Ovary (tissue), 9 donors: Measurements from ENCODE around the gene GYG2. TPM values are rescaled to one million over a fixed set of nuclear protein-coding genes. Genes with fewer than 3 reads are reported as not detected.
"Not testable (repeated sequence)": the region's sequence is repeated elsewhere in the genome, so short reads cannot be mapped to it uniquely, and the experiment has no call there.

Experiments used
- DNase-seq, 5 donors: peaks; one replicate each; pipeline ENCODE4 v3.0.0-alpha.2; 2019 to 2020
- H3K27ac ChIP-seq, 2 donors: fragments of 200-600 bp; one replicate each; pipeline versions ENCODE4 v1.5.1 to v1.8.0; 2019 to 2022
- H3K27me3 ChIP-seq: fragments of 200-600 bp; one replicate; pipeline ENCODE4 v1.8.0; 2022
- H3K36me3 ChIP-seq: fragments of 200-600 bp; sonication (generic); one replicate; pipeline ENCODE4 v1.5.1; 2019
- H3K4me1 ChIP-seq: one replicate; pipeline ENCODE4 v1.8.1; 2013; ENCODE audit warnings: mild to moderate bottlenecking, moderate library complexity; ENCODE audit not compliant: insufficient read depth
- H3K4me3 ChIP-seq: fragments of 200-600 bp; sonication (generic); one replicate; pipeline ENCODE4 v1.5.1; 2017
- H3K9me3 ChIP-seq, 2 donors: fragments of 200-600 bp in 1 of 2; sonication (generic) in 1 of 2; one replicate each; pipeline versions ENCODE4 v1.5.1 to v1.8.1; 2013 to 2019; ENCODE audit warnings: mild to moderate bottlenecking in 1 of 2, moderate library complexity in 1 of 2
- EP300 ChIP-seq: sonication (generic); formaldehyde crosslinking; IDR thresholded peaks from one replicate; pipeline ENCODE4 v1.6.1; 2017; ENCODE audit warnings: antibody characterized with exemption
- POLR2A ChIP-seq: fragments of 450-650 bp; IDR thresholded peaks from one replicate; pipeline ENCODE4 v1.6.1; 2017; ENCODE audit warnings: antibody characterized with exemption, mild to moderate bottlenecking, moderate library complexity
- WGBS, 3 donors: extraction: QIAGEN DNeasy Blood & Tissue Kit in 1 of 3; methylation state at CpG; one replicate each; pipeline versions ENCODE4 v1.1.5 to v1.1.7; 2013 to 2017; 5-methylcytosine and 5-hydroxymethylcytosine counted together
- intact Hi-C, 4 donors: fragments of 100-400 bp; cut with DNase I; formaldehyde crosslinking; loops; one replicate each; pipeline versions ENCODE4 v1.11.0 to v1.15.1; 2022 to 2023
- polyA plus RNA-seq, 2 donors: library from polyadenylated mRNA; stranded (reverse); fragments of 200-250 nt in 1 of 2; fragments of 350-450 nt in 1 of 2; fragmentation: Illumina TruSeq in 1 of 2; extraction: RNeasy Lipid Tissue Mini Kit (QIAGEN cat#74804) in 1 of 2; gene quantifications; one replicate each; pipeline ENCODE4 v1.2.3, GENCODE V29; 2013 to 2014
- total RNA-seq, 7 donors: library from RNA; depleted of rRNA in 2 of 7; stranded (reverse); fragments of >200 nt in 2 of 7; fragmentation: NEBNext Ultra II Directional in 3 of 7; extraction: Animal tissue kit (Norgen Biotek cat#: 25700) in 3 of 7; gene quantifications; one replicate each; pipeline versions ENCODE4 v1.1.0 to v1.2.4, GENCODE V29; 2016 to 2023
- TF ChIP-seq, protein P1 (sequence below), 3 donors: fragments of 450-650 bp in 2 of 3; fragments of 200-600 bp in 1 of 3; IDR thresholded peaks; one replicate each; pipeline versions ENCODE4 v1.5.1 to v1.8.0; 2016 to 2022; ENCODE audit warnings: antibody characterized with exemption in 3 of 3, mild to moderate bottlenecking in 1 of 3
- donor health status: DM: no; HTN: no; CAD: no; lungs with moderate emphysema.
- donor health status: DM: no; HTN: no; CAD: no.
- donor health status: Bipolar disorder and iron deficiency.
- donor health status: DM: yes; HTN: yes; CAD: no.
- donor health status: DM: no; HTN: no; CAD: no.
- donor health status: DM: yes; HTN: yes; CAD: no.

Gene GYG2
- total and polyA plus RNA-seq, 9 donors, result 0.72 to 9.0 (median 3.9) TPM

DNA sequence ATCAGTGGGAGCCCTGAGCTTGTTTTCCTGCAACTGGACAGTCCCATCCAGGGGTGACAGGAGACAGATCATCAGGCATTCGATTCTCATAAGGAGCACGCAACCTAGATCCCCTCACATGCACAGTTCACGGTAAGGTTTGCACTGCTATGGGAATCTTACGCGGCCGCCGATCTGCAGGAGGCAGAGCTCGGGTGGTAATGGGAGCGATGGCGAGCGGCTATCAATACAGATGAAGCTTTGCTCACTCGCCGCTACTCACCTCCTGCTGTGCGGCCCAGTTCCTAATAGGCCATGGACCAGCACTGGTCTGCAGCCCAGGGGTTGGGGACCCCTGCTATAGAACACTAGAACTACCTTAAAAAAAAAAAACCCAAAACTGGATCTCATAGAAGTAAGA is 55.0 kb downstream of the GYG2 start:
- H3K27me3 ChIP-seq, result no peaks in the 10 kb centered on the region
- no peaks in the 10 kb centered on the region for H3K9me3 ChIP-seq
- intact Hi-C loops, result no loop called here
- H3K4me3 ChIP-seq, result no peak overlapping the region
- H3K27ac ChIP-seq, result no peak overlapping the region
- no peak for DNase-seq
- H3K36me3 ChIP-seq, result no peaks in the 10 kb centered on the region
- TF ChIP-seq, protein P1, sequence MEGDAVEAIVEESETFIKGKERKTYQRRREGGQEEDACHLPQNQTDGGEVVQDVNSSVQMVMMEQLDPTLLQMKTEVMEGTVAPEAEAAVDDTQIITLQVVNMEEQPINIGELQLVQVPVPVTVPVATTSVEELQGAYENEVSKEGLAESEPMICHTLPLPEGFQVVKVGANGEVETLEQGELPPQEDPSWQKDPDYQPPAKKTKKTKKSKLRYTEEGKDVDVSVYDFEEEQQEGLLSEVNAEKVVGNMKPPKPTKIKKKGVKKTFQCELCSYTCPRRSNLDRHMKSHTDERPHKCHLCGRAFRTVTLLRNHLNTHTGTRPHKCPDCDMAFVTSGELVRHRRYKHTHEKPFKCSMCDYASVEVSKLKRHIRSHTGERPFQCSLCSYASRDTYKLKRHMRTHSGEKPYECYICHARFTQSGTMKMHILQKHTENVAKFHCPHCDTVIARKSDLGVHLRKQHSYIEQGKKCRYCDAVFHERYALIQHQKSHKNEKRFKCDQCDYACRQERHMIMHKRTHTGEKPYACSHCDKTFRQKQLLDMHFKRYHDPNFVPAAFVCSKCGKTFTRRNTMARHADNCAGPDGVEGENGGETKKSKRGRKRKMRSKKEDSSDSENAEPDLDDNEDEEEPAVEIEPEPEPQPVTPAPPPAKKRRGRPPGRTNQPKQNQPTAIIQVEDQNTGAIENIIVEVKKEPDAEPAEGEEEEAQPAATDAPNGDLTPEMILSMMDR (IDR thresholded peaks at IDR 0.05), result no peak
- H3K4me1 ChIP-seq, result no peaks in the 10 kb centered on the region
- 96 to 98% (median 98%) methylated on average over 14 of the region's 14 CpGs for WGBS, 3 donors

DNA sequence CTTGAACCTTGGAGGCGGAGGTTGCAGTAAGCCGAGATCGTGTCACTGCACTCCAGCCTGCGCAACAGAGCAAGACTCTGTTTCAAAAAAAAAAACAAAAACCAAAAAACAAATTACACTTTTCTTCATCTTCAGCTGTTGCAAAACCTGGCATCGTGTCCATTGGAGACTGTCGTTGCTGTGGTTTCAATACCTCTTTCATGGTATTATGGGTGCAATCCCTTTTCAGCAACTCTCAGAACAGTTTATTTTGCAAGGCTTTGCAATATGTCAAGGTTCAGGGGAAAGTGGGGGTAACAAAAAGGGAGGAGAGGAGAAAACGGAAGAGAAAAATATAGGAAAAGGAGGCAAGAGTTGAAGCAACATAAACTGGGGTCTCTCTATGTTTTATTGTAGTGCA is 59.6 kb downstream of the GYG2 start:
- Histone ChIP-seq H3K4me3 (no peak overlapping the region), H3K27me3 (no peaks in the 10 kb centered on the region), H3K4me1 (no peaks in the 10 kb centered on the region), H3K9me3 (no peaks in the 10 kb centered on the region), H3K36me3 (no peaks in the 10 kb centered on the region), H3K27ac (no peak overlapping the region)
- intact Hi-C loops, result no loop called here
- TF ChIP-seq EP300, result no peak
- TF ChIP-seq POLR2A, result no peak
- TF ChIP-seq, protein P1 (IDR thresholded peaks at IDR 0.05), result no peak
- no peak for DNase-seq
- 70 to 82% (median 72%) methylated on average over 7 of the region's 7 CpGs for WGBS, 3 donors

DNA sequence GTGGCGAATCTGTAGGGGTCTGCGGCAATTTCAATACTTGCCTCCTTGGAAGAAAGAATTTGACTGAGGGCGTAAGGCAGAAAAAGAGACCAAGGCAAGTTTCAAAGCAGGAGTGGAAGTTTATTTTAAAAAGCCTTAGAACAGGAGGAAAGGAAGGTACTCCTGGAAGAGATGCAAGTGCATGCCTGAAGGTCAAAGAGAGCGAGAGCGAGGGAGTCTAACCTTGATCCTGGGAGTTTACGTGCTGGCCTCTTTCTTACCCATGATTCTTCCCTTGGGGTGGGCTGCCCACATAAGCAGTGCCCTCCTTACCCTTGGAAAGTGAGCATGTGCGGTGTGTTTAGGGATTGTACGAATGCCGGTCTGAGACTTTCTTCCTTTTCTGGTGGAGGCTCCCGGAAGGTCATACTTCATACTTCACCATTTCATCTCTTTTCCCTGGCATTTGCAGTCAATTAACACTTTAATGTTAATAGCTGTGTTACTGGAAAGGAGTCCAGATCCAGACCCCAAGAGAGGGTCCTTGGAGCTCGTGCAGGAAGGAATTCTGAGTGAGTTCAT is 60.4 kb downstream of the GYG2 start:
- TF ChIP-seq POLR2A (no peak), EP300 (no peak)
- TF ChIP-seq, protein P1 (IDR thresholded peaks at IDR 0.05), result no peak
- no peaks in the 10 kb centered on the region for H3K9me3 ChIP-seq
- H3K4me1 ChIP-seq, result no peaks in the 10 kb centered on the region
- intact Hi-C loops, result no loop called here
- H3K36me3 ChIP-seq, result no peaks in the 10 kb centered on the region
- H3K27me3 ChIP-seq, result no peaks in the 10 kb centered on the region
- 14 to 21% (median 18%) methylated on average over 11 of the region's 11 CpGs for WGBS, 3 donors
- no peak for DNase-seq
- peak overlapping the region; percentile 21 for H3K4me3 ChIP-seq
- no peak overlapping the region for H3K27ac ChIP-seq

DNA sequence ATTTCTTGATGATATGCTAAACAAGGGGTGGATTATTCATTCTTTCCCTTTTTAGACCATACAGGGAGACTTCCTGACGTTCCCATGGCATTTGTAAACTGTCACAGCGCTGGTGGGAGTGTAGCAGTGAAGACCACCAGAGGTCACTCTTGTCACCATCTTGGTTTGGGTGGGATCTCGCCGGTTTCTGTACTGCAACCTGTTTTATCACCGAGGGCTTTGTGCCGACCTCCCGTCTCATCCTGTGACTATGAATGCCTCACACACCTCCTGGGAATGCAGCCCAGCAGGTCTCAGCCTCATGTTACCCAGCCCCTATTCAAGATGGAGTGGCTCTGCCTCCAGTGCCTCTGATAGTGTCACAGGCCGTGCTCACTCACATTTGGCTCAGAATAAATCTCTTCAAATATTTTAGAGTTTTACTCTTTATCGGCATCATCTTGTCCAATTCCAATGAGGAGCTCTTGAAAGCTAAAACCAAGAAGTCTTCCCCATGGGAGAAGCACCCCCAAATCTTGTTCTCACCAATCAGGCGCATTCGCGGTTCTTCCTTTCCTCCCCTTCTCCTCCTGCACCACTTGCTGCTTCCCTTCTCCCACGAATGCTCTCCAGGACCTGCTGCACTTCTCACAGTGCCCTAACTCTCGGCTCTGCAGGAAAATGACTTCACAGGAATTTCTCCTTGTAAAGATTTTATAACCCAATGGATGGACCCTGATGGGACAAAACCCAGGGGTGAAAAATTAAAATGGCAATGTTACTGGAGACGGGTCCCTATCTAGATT is 61.2 kb downstream of the GYG2 start:
- H3K36me3 ChIP-seq, H3K27ac ChIP-seq, H3K27me3 ChIP-seq, intact Hi-C loops, H3K4me1 ChIP-seq, H3K9me3 ChIP-seq: not testable (repeated sequence)
- TF ChIP-seq, protein P1 (IDR thresholded peaks at IDR 0.05), result peak in 1 of 3 donors; percentile 18
- H3K4me3 ChIP-seq, result peak overlapping the region; percentile 21
- peak in 1 of 5 donors; percentile 12 for DNase-seq
- 16 to 22% (median 20%) methylated on average over 15 of the region's 15 CpGs for WGBS, 3 donors

DNA sequence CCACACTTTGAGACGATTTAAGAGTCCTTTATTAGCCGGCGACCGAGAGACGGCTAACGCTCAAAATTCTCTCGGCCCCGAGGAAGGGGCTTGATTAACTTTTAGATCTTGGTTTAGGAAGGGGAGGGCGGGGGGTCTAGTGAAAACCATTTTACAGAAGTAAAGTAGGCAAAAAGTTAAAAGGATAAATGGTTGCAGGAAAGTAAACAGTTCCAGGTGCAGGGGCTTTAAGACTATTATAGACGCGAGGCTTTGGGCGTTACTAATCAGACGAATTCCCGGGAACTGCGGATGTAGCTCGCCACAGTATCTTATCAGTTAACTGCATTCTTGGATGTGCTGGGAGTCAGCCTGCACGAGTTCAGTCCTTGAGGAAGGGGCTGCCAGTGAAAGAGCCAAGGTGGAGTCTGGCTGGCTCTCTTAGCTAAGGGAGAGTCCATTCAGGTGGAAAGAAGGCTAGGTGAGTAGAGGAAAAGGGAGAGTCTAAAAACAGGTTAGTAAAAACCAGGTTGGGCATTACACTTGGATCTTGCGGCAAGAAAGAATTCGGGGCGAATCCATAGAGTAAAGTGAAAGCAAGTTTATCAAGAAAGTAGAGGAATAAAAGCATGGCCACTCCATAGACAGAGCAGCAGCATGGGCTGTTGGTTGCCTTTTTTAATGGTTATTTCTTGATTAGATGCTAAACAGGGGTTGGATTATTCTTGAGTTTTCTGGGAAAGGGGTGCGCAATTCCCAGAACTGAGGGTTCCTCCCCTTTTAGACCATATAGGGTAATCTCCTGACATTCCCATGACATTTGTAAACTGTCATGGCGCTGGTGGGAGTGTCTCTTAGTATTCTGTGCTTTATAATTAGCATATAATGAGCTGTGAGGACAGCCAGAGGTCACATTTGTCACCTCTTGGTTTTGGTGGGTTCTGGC is 62.1 kb downstream of the GYG2 start:
- H3K9me3 ChIP-seq, H3K27ac ChIP-seq, H3K36me3 ChIP-seq, intact Hi-C loops, H3K4me3 ChIP-seq, H3K4me1 ChIP-seq, DNase-seq, H3K27me3 ChIP-seq: not testable (repeated sequence)
- WGBS, 3 donors, result 28 to 41% (median 29%) methylated on average over 20 to 21 of the region's 22 CpGs
